Mucosa of stomach (tissue), 1 donor: ENCODE measurements around the gene PLS1.
"Not testable (repeated sequence)": the region's sequence is repeated elsewhere in the genome, so short reads cannot be mapped to it uniquely, and the experiment has no call there.

Experiments
- H3K27me3 ChIP-seq: one replicate; pipeline ENCODE4 v1.7.0; 2013; ENCODE audit warnings: mild to moderate bottlenecking, low read length; ENCODE audit not compliant: control insufficient read depth, insufficient read depth
- H3K36me3 ChIP-seq: one replicate; pipeline ENCODE4 v1.7.0; 2013; ENCODE audit warnings: low read length; ENCODE audit not compliant: control insufficient read depth, insufficient read depth
- H3K4me1 ChIP-seq: one replicate; pipeline ENCODE4 v1.7.0; 2013; ENCODE audit warnings: mild to moderate bottlenecking, low read length; ENCODE audit not compliant: control insufficient read depth, insufficient read depth
- H3K4me3 ChIP-seq: one replicate; pipeline ENCODE4 v1.7.0; 2013; ENCODE audit warnings: low read length
- H3K9ac ChIP-seq: one replicate; pipeline ENCODE4 v1.7.0; 2013; ENCODE audit warnings: mild to moderate bottlenecking, low read length, moderate library complexity
- H3K9me3 ChIP-seq: one replicate; pipeline ENCODE4 v1.7.0; 2013; ENCODE audit warnings: mild to moderate bottlenecking, low read length, moderate library complexity; ENCODE audit not compliant: control insufficient read depth
- donor health status: Pancreatic carcinoma.

Gene PLS1

GRCh38 chr3:142752605-142753004 lies 156.4 kb downstream of the PLS1 start:
- not testable (repeated sequence) for H3K4me1 ChIP-seq, H3K9me3 ChIP-seq, H3K9ac ChIP-seq, H3K36me3 ChIP-seq, H3K27me3 ChIP-seq, H3K4me3 ChIP-seq

- H3K4me1 ChIP-seq, result no peaks in the 10 kb centered on the region
- no peak overlapping the region for H3K4me3 ChIP-seq
- no peaks in the 10 kb centered on the region for H3K36me3 ChIP-seq
- H3K9ac ChIP-seq, result no peak overlapping the region
- no peaks in the 10 kb centered on the region for H3K9me3 ChIP-seq
- H3K27me3 ChIP-seq, result no peaks in the 10 kb centered on the region
These were observed 158.3 kb downstream of the PLS1 start for GRCh38 chr3:142754494-142754893.
